GM15510 (cell line): ENCODE measurements around the gene BBS1.

Experiments used
- POLR2A ChIP-seq: IDR thresholded peaks from 3 replicates; pipeline ENCODE4 v1.6.1; 2011; ENCODE audit warnings: borderline replicate concordance; ENCODE audit not compliant: insufficient read length; ENCODE audit errors: extremely low read depth

Gene BBS1

DNA sequence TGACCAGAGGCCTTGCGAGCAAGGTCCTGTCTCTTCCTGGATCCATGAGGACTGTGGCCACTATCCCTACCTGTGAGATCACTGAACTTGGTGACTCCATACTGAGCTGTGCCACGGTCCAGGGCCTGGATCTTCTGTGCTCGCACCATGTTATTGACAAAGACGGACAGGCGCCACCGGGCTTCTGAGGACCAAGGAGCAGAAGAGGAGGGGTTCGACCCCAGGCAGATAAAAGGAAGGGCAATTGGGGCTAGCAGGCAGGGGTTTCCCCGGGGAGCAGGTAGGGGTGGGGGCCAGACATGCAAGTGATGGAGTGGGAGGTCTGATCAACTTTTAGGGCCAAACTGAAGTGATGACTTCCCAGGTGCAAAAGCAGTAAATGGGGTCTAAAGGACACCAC lies 55.8 kb downstream of the BBS1 start:
- no peak for TF ChIP-seq POLR2A

DNA sequence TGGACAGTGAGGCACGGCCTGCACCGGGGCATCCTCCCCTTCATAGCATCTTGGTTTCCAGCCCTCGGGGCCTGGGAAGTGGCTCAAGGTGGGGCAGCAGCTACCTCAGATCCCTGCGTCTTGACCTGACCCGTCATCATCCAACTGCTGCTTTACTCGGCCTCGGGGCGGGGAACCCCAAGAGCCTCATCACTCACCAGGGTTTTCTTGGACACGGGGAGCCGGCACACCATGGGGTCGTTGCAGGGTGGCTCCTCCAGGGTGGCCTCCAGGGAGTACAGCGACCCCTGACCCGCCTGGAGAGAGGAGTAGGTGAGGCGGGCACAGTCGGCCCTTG lies 57.3 kb downstream of the BBS1 start:
- TF ChIP-seq POLR2A, result no peak

DNA sequence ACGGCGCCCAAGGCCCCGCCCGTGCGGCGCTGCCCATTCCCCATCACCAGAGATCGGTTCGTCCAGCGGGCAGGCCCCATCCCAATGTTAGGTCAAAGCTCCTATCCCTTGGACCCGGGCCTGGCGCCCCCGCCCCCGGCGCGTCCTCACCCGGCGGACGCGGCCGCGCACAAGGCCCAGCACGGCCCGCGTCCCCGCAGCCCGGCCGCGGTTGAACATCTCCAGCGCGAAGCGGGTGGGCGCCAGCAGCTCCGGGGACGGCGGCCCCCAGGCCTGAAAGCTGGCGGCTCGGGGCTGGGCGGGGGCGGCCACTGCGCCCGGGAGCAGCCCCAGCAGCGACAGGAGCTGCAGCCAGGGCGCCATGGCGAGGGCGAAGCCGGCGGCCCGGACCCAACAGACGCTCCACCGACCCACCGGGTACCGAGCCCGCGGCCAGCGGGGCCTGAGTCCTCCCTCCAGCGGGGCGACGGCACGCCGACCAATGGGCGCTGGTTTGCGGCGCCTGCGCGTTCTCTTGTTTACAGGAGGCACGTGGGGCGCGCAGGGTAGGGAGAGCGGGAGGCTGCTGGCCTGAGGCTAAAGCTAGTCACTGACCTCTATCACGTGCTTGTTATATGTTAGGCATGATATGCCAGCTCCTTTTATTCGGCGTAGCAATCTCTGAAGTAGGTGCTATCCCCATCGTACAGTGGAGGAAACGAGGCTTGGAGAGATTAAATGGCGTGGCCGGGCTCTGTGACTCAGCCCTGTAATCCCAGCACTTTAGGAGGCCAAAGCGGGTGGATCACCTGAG lies 57.9 kb downstream of the BBS1 start, which contains the start of gene CTSF:
TSS of gene CTSF (minus strand) at position 483 of the 793 bp plus-strand sequence. CDS start at position 363, 120 bp downstream.
- no peak for TF ChIP-seq POLR2A

DNA sequence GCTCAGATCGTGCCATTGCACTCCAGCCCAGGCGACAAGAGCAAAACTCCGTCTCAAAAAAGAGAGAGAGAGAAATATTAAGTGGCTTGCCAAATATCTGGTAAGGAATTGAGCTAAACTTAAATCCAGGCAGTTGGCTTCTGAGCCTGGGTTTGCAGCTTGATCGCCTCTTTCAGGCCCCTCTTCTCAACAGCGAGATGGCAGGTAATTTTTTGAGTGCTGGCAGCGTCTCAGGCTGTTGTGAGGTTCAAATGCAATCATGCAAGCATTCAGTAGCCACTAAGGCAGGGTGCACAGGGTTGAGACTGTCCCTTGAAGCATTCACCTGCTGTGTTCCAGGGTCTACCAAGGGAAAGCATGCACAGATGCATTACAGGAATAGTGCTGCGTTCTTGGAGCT lies 58.6 kb downstream of the BBS1 start:
- no peak for TF ChIP-seq POLR2A

DNA sequence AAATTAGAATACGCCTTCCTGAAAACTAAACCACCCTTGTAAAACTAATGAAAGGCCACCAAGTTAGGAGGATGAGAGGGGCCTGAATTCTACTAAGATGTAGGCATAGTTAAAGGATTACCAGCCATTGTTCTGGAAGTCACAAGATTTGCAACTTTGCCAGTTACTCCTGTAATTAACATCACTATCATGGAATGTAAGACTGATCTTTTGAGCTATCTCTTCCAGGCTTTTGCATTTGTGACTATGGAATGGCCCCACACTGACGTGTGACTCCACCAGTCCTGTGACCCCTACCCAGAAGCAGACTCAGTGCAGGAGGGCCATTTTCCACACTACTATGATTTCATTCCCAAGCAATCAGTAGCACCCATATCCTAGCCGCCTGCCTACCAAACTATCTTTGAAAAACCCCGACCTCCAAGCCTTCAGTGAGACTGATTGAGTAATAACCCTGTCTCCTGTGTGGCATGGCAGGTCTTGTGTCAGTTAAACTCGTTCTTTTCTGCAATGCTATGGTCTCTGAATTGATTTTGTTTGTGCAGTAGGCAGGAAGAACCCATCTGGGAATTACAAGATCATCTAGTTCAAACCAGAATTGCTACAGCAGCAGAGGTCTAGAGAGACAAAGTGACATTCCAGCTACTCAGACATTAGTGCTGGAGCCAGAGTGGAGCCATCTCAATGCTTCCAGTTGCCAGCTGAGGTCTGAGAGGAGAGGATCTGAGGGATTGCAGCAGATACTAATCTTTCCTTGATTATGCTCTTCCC lies 59.8 kb downstream of the BBS1 start:
- TF ChIP-seq POLR2A, result no peak

DNA sequence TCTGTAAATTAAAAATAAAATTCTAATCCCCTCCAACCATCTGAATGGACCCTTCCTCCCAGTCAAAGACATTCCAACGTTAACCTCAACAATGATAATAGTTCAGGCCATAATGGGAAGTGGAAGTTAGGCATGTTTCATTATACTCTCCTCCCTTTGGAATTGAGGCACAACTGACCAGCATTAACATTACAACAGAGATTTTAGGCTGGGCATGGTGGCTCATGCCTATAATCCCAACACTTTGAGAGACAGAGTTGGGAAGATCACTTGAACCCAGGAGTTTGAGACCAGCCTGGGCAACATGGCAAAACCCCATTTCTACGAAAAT lies 60.4 kb downstream of the BBS1 start:
- no peak for TF ChIP-seq POLR2A

DNA sequence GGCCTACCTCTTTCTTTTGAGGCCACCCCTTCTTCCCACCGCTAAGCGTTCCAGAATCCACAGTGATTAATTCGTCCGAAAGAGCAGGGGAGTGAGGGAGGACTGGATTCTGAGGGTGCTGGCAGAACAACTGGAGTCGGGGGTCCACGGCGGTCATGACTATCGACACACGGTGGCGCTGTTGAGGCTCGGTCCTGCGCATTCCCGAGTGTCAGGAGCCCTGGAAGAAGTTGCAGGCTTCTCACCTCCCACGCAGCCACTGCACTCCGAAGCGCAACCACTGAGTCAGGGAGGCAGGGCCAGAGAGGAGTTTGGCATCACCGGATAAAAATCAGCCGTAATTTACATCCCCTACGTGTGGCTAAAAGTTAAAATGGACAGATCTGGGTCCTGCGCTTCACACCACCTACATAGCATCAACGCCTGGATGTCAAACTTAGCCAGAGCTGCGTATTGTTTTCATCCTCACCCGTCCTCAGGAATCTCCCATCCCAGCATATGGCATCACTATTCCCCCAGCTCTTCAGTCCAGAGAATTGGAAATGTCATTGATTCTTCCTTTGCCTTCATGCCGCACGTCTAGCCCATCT lies 68.7 kb downstream of the BBS1 start:
- TF ChIP-seq POLR2A, result no peak

DNA sequence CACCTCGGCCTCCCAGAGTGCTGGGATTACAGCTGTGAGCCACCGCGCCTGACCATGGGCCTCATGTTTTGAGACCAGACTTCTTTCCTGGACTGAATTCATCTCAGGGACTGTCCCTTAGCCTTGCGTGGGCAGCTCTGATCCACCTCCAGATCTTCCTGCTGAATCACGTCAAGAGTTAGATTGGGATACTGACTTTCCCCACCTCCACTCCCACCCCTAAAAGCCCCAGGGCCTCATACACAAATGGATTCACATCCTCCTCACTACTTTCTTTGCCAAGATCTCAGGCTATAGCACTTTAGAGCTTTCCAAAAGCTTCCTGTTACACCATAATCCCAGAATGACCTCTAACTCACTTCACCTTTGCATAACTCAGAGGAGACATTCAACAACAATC lies 70.4 kb downstream of the BBS1 start:
- TF ChIP-seq POLR2A, result no peak

DNA sequence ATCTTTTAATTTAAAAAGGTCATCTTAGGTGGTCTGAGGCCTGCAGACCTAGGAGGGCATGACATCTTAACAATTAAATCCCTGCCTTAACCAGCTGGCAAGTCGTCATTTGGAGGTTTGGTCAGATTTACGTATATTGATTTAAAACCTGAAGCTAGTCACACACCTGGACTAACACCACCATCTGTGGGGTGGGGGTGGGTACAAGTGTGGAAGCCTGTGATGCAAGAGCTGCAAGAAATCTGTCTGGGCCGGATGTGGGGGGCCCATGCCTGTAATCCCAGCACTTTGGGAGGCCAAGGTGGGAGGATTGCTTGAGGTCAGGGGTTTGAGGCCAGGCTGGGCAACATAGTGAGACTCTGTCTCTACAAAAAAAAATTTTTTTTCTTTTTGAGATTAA lies 70.8 kb downstream of the BBS1 start:
- no peak for TF ChIP-seq POLR2A
